Kidney (tissue), 14 donors: ENCODE measurements around the gene RGS3. TPM values are rescaled to one million over a fixed set of nuclear protein-coding genes. Genes with fewer than 3 reads are reported as not detected.

Experiments
- DNase-seq, 5 donors: peaks; one replicate each; pipeline ENCODE4 v3.0.0-alpha.2; 2013 to 2020
- FAIRE-seq: peaks from 2 replicates; lab custom pipeline; 2012; peaks lifted over from hg19 to GRCh38; lab: Jason Lieb, UNC
- H3K27ac ChIP-seq, 2 donors: one replicate each; pipeline ENCODE4 v1.7.0; 2013; ENCODE audit warnings: low read depth in 2 of 2, low read length in 2 of 2, inconsistent platforms in 1 of 2
- H3K27me3 ChIP-seq: one replicate; pipeline ENCODE4 v1.7.1; 2013; ENCODE audit warnings: low read length, inconsistent platforms; ENCODE audit not compliant: control insufficient read depth, insufficient read depth
- H3K36me3 ChIP-seq, 3 donors: one replicate each; pipeline versions ENCODE4 v1.7.0 to v1.7.1; 2013; ENCODE audit warnings: low read length in 3 of 3, control low read depth in 1 of 3, inconsistent platforms in 1 of 3; ENCODE audit not compliant: insufficient read depth in 3 of 3, control insufficient read depth in 2 of 3
- H3K4me1 ChIP-seq, 3 donors: one replicate each; pipeline versions ENCODE4 v1.7.0 to v1.7.1; 2013; ENCODE audit warnings: low read length in 3 of 3, inconsistent platforms in 1 of 3, low read depth in 1 of 3; ENCODE audit not compliant: control insufficient read depth in 2 of 3, insufficient read depth in 2 of 3
- H3K4me3 ChIP-seq, 3 donors: one replicate each; pipeline versions ENCODE4 v1.7.0 to v1.8.1; 2013; ENCODE audit warnings: low read length in 3 of 3, control low read depth in 1 of 3, inconsistent platforms in 1 of 3
- H3K9ac ChIP-seq, 3 donors: one replicate each; pipeline versions ENCODE4 v1.7.0 to v1.7.1; 2013; ENCODE audit warnings: low read length in 3 of 3, control low read depth in 1 of 3, inconsistent platforms in 1 of 3
- H3K9me3 ChIP-seq, 3 donors: one replicate each; pipeline versions ENCODE4 v1.7.0 to v1.7.1; 2013; ENCODE audit warnings: low read length in 3 of 3, control low read depth in 1 of 3, inconsistent platforms in 1 of 3; ENCODE audit not compliant: control insufficient read depth in 2 of 3, insufficient read depth in 1 of 3
- CTCF ChIP-seq: IDR thresholded peaks from 3 replicates; pipeline ENCODE4 v1.5.1; 2012; ENCODE audit warnings: mild to moderate bottlenecking, moderate library complexity, borderline replicate concordance; ENCODE audit not compliant: insufficient read depth; ENCODE audit errors: extremely low read depth
- intact Hi-C: fragments of 100-400 bp; cut with DNase I; formaldehyde crosslinking; loops from one replicate; pipeline ENCODE4 v1.11.1; 2022
- polyA plus RNA-seq: library from polyadenylated mRNA; stranded (reverse); fragments of 350-450 nt; fragmentation: Illumina TruSeq; extraction: RNeasy Lipid Tissue Mini Kit (QIAGEN cat#74804); gene quantifications from one replicate; pipeline ENCODE4 v1.2.3, GENCODE V29; 2014; ENCODE audit warnings: low read depth, low replicate concordance; ENCODE audit not compliant: insufficient read depth
- total RNA-seq: library from RNA; stranded (reverse); fragmentation: NEBNext Ultra II Directional; extraction: Animal tissue kit (Norgen Biotek cat#: 25700); gene quantifications from one replicate; pipeline ENCODE4 v1.2.1, GENCODE V29; 2021
- donor health status: control.
- donor health status: control.
- donor health status: control.
- donor health status: control.
- donor health status: control.
- donor health status: DM: yes; HTN: yes; CAD: no.
- donor health status: Normal renal cell carcinoma (clear cell type).

The RGS3 gene
- total and polyA plus RNA-seq, 2 donors from 2014 or later: 114 to 137 TPM

- no peak overlapping the region for H3K4me3 ChIP-seq
These were observed 14.2 kb upstream of the RGS3 start for GRCh38 chr9:113449376-113449775.

GRCh38 chr9:113452113-113452605, 11.4 kb upstream of the RGS3 start:
- no peak for TF ChIP-seq CTCF
- no peak overlapping the region for H3K4me3 ChIP-seq
- DNase-seq (no peak), FAIRE-seq (no peak)
- intact Hi-C loops: loop anchor here (5.0 kb wide), 1 partner anchor 135 kb away; no protein-coding TSS in a partner anchor
- H3K36me3 ChIP-seq: no peaks in the 10 kb centered on the region
- no peaks in the 10 kb centered on the region for H3K27me3 ChIP-seq
- H3K9me3 ChIP-seq: no peaks in the 10 kb centered on the region
- no peak overlapping the region for H3K9ac ChIP-seq
- H3K27ac ChIP-seq: no peak overlapping the region
- peaks cover 0 to 16% (median 11%) of the 10 kb centered on the region in 3 donors for H3K4me1 ChIP-seq

More at GRCh38 chr9:113449376-113449775, 14.2 kb upstream of the RGS3 start:
- no peaks in the 10 kb centered on the region for H3K9me3 ChIP-seq
- H3K36me3 ChIP-seq: no peaks in the 10 kb centered on the region
- H3K27me3 ChIP-seq: no peaks in the 10 kb centered on the region
- no peak overlapping the region for H3K27ac ChIP-seq
- intact Hi-C loops: no loop called here
- FAIRE-seq (no peak), DNase-seq (peak in 1 of 5 donors; percentile 23)
- no peak overlapping the region for H3K9ac ChIP-seq
- TF ChIP-seq CTCF: no peak
- H3K4me1 ChIP-seq: no peaks in the 10 kb centered on the region

GRCh38 chr9:113454914-113455761, 8.4 kb upstream of the RGS3 start:
- DNase-seq: peak in 1 of 5 donors; percentile 29
- Histone ChIP-seq H3K4me1 (peaks cover 0 to 16% (median 11%) of the 10 kb centered on the region in 3 donors), H3K36me3 (no peaks in the 10 kb centered on the region), H3K9me3 (no peaks in the 10 kb centered on the region), H3K27me3 (no peaks in the 10 kb centered on the region), H3K9ac (no peak overlapping the region), H3K27ac (peak overlapping the region; percentile 52 to 83), H3K4me3 (no peak overlapping the region)
- TF ChIP-seq CTCF: no peak
- no peak for FAIRE-seq
- intact Hi-C loops: loop anchor here (5.0 kb wide), 1 partner anchor 132 kb away; no protein-coding TSS in a partner anchor
